Natural killer cell (primary cell): Measurements from ENCODE around the gene MUCL3. TPM values are rescaled to one million over a fixed set of nuclear protein-coding genes. Genes with fewer than 3 reads are reported as not detected.

Source experiments
- ATAC-seq, 3 donors: fragments of 150-1000 bp in 2 of 3; fragments of 200-7000 bp in 1 of 3; cut with Tn5 transposase; 1 replicate in 1 of 3; 2 replicates in 2 of 3; pipeline ENCODE4 v1.10.0; 2021; ENCODE audit warnings: mild to moderate bottlenecking in 2 of 3, moderate library complexity in 2 of 3
- DNase-seq, 2 donors: peaks; one replicate each; pipeline versions ENCODE4 v3.0.0 to v3.0.0-alpha.2; 2013 to 2021; ENCODE audit warnings: mixed read lengths in 1 of 2
- H3K27ac ChIP-seq: one replicate; pipeline ENCODE4 v1.5.1; 2013; ENCODE audit warnings: mild to moderate bottlenecking, low read length
- H3K27me3 ChIP-seq: one replicate; pipeline ENCODE4 v1.6.1; 2013; ENCODE audit warnings: low read length; ENCODE audit not compliant: control insufficient read depth, insufficient read depth
- H3K36me3 ChIP-seq: one replicate; pipeline ENCODE4 v1.6.1; 2013; ENCODE audit warnings: low read length; ENCODE audit not compliant: control insufficient read depth, insufficient read depth
- H3K4me1 ChIP-seq: one replicate; pipeline ENCODE4 v1.6.1; 2013; ENCODE audit warnings: low read length; ENCODE audit not compliant: control insufficient read depth, insufficient read depth
- H3K4me3 ChIP-seq: one replicate; pipeline ENCODE4 v1.5.1; 2013; ENCODE audit warnings: low read length
- H3K9me3 ChIP-seq: one replicate; pipeline ENCODE4 v1.6.1; 2013; ENCODE audit warnings: low read length; ENCODE audit not compliant: control insufficient read depth, insufficient read depth
- H3K27ac Mint-ChIP-seq, 2 donors: one replicate each; pipeline ENCODE4 v1.8.0; 2022; ENCODE audit warnings: mild to moderate bottlenecking in 2 of 2, mixed read lengths in 2 of 2, moderate library complexity in 1 of 2
- H3K27me3 Mint-ChIP-seq, 2 donors: one replicate each; pipeline ENCODE4 v1.8.0; 2022; ENCODE audit warnings: low read depth in 2 of 2, mixed read lengths in 2 of 2
- H3K36me3 Mint-ChIP-seq: one replicate; pipeline ENCODE4 v1.8.0; 2022; ENCODE audit warnings: mixed read lengths
- H3K4me1 Mint-ChIP-seq, 2 donors: one replicate each; pipeline ENCODE4 v1.8.0; 2022; ENCODE audit warnings: mixed read lengths in 2 of 2
- H3K4me3 Mint-ChIP-seq: one replicate; pipeline ENCODE4 v1.8.0; 2022; ENCODE audit warnings: mild to moderate bottlenecking, moderate library complexity, mixed read lengths
- H3K9me3 Mint-ChIP-seq, 2 donors: one replicate each; pipeline ENCODE4 v1.8.0; 2022; ENCODE audit warnings: mixed read lengths in 2 of 2
- CTCF ChIP-seq: fragments of 200-600 bp; IDR thresholded peaks from one replicate; pipeline ENCODE4 v1.8.0; 2022; ENCODE audit warnings: antibody characterized with exemption
- WGBS: methylation state at CpG from one replicate; pipeline ENCODE4 v1.1.7; 2013; ENCODE audit warnings: missing lambda C conversion rate; ENCODE audit not compliant: insufficient coverage; 5-methylcytosine and 5-hydroxymethylcytosine counted together
- intact Hi-C: fragments of 100-400 bp; cut with micrococcal nuclease; formaldehyde crosslinking; loops from one replicate; pipeline ENCODE4 v1.14.2; 2022
- total RNA-seq, 4 donors: library from RNA; stranded (reverse); fragments of 120-200 nt in 1 of 4; gene quantifications; one replicate each; pipeline versions ENCODE4 v1.2.3 to v1.2.4, GENCODE V29; 2013 to 2022

Gene MUCL3
- total RNA-seq, 3 donors from 2014 or later (not counting 1 experiment from before 2014, with no cell fraction given) = not detected

DNA sequence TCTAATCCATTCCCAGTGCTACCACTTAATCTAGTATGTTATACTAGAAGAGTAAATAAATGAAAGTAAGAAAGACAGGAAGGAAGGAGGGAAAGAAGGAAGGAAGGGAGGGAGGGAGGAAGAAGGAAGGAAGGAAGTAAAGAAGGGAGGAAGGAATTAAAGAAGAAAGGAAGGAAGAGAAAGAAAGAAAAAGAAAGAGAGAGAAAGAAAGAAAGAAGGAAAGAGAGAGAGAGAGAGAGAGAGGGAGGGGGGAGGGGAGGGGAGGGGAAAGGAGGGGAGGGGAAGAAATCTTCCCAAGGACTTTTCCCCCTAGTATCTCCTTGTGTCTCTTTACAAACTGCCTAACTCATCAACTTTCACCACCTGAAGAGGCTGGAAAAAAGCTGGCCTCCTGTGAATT is 21.9 kb downstream of the MUCL3 start:
- no peak for ATAC-seq
- intact Hi-C loops = no loop called here
- H3K27me3 ChIP-seq = peaks cover 4% of the 10 kb centered on the region
- H3K4me3 ChIP-seq = no peak overlapping the region
- peaks cover 38 to 56% of the 10 kb centered on the region in 2 donors for H3K27me3 Mint-ChIP-seq
- no peaks in the 10 kb centered on the region for H3K9me3 Mint-ChIP-seq
- no peak for TF ChIP-seq CTCF
- no peaks in the 10 kb centered on the region for H3K9me3 ChIP-seq
- DNase-seq = no peak
- H3K4me1 Mint-ChIP-seq = peaks cover 29 to 31% of the 10 kb centered on the region in 2 donors
- H3K36me3 ChIP-seq = no peaks in the 10 kb centered on the region
- peaks cover 26% of the 10 kb centered on the region for H3K4me1 ChIP-seq
- H3K27ac Mint-ChIP-seq = no peak overlapping the region
- no peak overlapping the region for H3K4me3 Mint-ChIP-seq
- no peaks in the 10 kb centered on the region for H3K36me3 Mint-ChIP-seq
- H3K27ac ChIP-seq = no peak overlapping the region

DNA sequence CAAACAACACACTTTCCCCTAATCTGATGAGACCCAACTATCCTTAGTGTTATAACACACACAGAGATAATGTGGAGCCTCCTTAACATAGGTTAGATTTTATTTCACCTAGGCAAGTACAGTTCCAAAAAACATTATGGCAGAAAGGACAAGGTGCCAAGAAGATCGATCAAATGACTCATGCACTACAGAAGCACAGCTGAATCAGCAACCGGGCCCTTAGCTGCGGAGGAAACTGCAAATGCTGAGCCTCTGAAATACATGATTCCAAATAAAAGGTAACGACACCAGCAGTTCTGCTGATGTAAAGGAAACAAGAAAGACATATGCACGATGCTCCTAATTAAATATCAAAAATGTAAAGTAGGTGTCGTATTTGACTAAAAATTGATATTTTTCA is 22.9 kb downstream of the MUCL3 start:
- Histone ChIP-seq H3K36me3 (no peaks in the 10 kb centered on the region), H3K9me3 (no peaks in the 10 kb centered on the region), H3K27ac (no peak overlapping the region), H3K4me3 (no peak overlapping the region), H3K27me3 (peaks cover 4% of the 10 kb centered on the region), H3K4me1 (peaks cover 26% of the 10 kb centered on the region)
- no peak for TF ChIP-seq CTCF
- no peak overlapping the region for H3K4me3 Mint-ChIP-seq
- no peaks in the 10 kb centered on the region for H3K36me3 Mint-ChIP-seq
- WGBS = 88% methylated on average over 6 of the region's 6 CpGs
- intact Hi-C loops = no loop called here
- H3K9me3 Mint-ChIP-seq = no peaks in the 10 kb centered on the region
- no peak overlapping the region for H3K27ac Mint-ChIP-seq
- H3K4me1 Mint-ChIP-seq = peaks cover 29 to 31% of the 10 kb centered on the region in 2 donors
- ATAC-seq (no peak), DNase-seq (no peak)
- H3K27me3 Mint-ChIP-seq = peaks cover 30 to 48% of the 10 kb centered on the region in 2 donors

GRCh38 chr6:30964075-30964474 is 23.3 kb downstream of the MUCL3 start:
- Mint-ChIP-seq H3K4me3 (no peak overlapping the region), H3K36me3 (no peaks in the 10 kb centered on the region), H3K27ac (peak overlapping the region; percentile 5 to 27), H3K9me3 (no peaks in the 10 kb centered on the region), H3K27me3 (peaks cover 29 to 46% of the 10 kb centered on the region in 2 donors), H3K4me1 (peaks cover 29 to 31% of the 10 kb centered on the region in 2 donors)
- peak in 1 of 2 donors; percentile 36 for DNase-seq
- intact Hi-C loops = no loop called here
- H3K27ac ChIP-seq = no peak overlapping the region
- H3K9me3 ChIP-seq = no peaks in the 10 kb centered on the region
- H3K4me1 ChIP-seq = peaks cover 26% of the 10 kb centered on the region
- H3K4me3 ChIP-seq = no peak overlapping the region
- WGBS = 29% methylated on average over 4 of the region's 4 CpGs
- no peak for TF ChIP-seq CTCF
- H3K36me3 ChIP-seq = no peaks in the 10 kb centered on the region
- ATAC-seq = peak; percentile 59 to 78 (median 70)
- peaks cover 4% of the 10 kb centered on the region for H3K27me3 ChIP-seq

- no peak for DNase-seq
- Mint-ChIP-seq H3K36me3 (no peaks in the 10 kb centered on the region), H3K4me1 (peaks cover 29 to 31% of the 10 kb centered on the region in 2 donors), H3K4me3 (peak overlapping the region; percentile 32), H3K9me3 (no peaks in the 10 kb centered on the region), H3K27me3 (peaks cover 25 to 36% of the 10 kb centered on the region in 2 donors), H3K27ac (peak overlapping the region; percentile 5 to 27)
- Histone ChIP-seq H3K27ac (no peak overlapping the region), H3K9me3 (no peaks in the 10 kb centered on the region), H3K4me1 (peaks cover 26% of the 10 kb centered on the region), H3K36me3 (no peaks in the 10 kb centered on the region), H3K27me3 (peaks cover 4% of the 10 kb centered on the region), H3K4me3 (no peak overlapping the region)
- 40% methylated on average over 5 of the region's 5 CpGs for WGBS
- ATAC-seq = peak; percentile 17 to 65 (median 47)
- TF ChIP-seq CTCF = no peak
- intact Hi-C loops = no loop called here
These were observed 24.4 kb downstream of the MUCL3 start for GRCh38 chr6:30965140-30965601.
